Measurements from ENCODE around the gene LY6G6C.

LY6G6C gene

DNA sequence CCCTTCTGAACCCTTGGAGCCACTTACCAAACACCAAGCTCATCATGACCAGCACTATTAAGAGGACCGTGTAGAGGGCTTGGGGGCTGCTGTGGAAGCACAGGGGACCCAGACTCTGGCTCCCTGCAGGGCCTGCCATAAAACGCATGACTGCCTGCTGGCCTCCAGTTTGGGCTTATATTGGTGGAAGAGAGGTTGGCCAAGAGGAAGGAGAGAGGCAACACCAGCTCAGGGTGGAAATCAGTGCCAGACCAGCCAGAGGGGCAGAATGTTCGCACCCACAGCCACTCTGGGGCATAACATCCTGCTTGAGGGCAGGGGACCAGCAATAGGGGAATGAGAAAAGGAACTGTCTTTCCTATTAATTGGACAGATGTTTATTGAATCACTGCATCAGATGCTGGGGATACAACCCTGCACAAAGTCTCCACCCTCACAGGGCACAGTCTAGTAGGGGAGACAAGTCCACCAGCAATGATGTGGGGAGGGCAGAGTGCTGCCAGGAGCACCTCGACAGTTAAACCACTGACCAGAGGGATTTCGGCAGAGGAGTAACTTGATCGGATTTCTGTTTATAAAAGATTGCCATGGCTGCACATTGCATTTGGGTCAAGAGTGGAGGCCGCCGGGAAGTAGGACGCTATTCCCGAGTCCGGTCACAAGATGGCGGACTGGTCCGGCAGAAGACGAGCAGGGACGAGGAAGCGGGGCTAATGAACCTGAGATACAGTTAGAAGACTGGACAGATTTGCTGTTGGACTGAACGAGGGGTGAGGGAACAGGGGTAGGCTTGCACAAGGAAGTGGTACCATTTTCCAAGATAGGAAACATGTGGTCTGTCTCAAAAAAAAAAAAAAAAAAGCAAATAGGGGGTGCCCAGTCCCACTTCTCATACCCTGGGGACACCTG lies 41.1 kb downstream of the LY6G6C start, which contains the start of gene LY6G5C:
Gene LY6G5C, minus strand, starts transcription at position 842 of the 909 bp plus-strand sequence. Its CDS starts 694 bp downstream, at position 148.
- DNase-seq (ENCODE audit: low read depth, low spot score), result peak; percentile 72

DNA sequence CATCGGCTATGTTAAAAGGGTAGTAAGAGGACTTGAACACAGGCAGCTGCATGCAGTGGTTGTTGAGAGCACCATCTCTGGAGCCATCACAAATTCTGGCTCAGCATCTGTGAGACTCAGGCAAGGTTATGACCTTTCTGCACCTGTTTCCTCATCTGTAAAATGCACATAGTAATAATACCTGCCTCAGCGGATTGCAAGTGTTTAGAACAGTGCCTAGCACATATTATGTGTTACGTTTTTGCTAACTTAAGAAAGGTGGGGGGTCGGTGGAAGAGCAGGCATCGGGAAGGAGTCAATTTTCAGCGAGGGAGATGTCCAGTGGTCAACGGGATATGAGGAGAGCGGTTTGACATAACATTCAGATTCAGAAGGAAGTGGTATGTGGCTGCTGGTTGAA lies 43.6 kb downstream of the LY6G6C start:
- no peak for DNase-seq (ENCODE audit: low read depth, low spot score)

DNA sequence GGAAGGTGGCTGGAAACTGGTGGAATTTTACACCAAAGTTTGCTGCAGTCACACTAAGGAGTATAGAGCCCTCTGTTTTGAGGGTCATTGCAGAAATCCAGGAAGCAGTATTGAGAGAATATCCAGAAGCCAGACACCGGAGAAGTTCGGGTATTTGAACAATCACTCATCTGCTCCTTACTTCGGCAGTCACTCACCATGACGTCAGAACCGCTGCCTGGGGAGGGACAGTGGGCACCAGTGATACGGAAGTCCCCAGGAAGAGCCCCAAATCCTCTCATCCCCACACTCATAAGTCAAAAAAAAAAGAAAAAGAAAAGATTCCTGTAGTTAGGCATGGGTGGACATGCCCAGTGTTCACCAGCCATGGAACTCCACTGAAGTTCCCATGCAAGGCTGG lies 44.6 kb downstream of the LY6G6C start:
- DNase-seq (ENCODE audit: low read depth, low spot score), result no peak

DNA sequence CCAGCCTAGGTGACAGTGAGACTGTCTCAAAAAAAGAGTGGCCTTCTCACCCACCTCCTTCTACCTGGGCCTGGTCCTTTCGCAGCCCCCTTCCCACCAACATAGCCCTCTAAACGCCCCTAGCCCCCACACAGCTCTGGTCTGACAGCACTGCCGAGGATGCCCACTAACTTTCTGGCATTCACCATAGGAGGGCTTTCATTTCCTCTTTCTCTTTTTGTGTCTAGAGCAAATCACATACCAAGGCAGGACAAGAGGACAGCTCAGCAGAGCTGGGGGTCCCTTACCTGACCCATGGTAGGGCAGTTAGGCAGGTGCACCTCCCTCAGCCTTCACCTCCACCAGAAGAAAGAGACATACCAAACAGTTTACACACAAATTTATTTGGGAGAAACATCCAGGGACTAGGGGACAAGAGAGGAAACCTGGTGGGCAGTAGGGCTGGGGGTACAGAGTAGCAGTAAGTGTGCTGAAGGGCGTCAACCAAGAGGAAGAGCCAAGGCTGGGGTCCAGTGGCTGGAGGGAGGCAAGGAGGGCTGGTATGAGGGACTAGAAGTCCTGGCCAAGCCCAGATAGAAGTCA lies 45.1 kb downstream of the LY6G6C start:
- no peak for DNase-seq (ENCODE audit: low read depth, low spot score)

DNA sequence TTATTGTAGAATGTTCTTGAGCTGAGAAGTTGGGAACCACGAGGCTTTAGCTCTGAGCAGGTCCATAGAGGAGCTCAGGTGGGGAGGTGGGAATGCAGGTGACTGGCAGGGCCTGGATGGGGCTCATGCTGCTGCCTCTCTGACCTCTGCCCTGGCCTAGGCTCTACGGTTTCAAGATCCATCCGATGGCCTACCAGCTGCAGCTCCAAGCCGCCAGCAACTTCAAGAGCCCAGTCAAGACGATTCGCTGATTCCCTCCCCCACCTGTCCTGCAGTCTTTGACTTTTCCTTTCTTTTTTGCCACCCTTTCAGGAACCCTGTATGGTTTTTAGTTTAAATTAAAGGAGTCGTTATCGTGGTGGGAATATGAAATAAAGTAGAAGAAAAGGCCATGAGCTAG lies 51.9 kb downstream of the LY6G6C start, which contains the start of gene LY6G5B:
Gene LY6G5B, plus strand, starts transcription at position 301 of the 400 bp plus-strand sequence. CDS start 975 bp downstream, outside the sequence.
- DNase-seq (ENCODE audit: low read depth, low spot score), result no peak

Data from smooth muscle cell of the brain vasculature (primary cell).